ENCODE data around the gene SHISA6. TPM values are rescaled to one million over a fixed set of nuclear protein-coding genes. Genes with fewer than 3 reads are reported as not detected.

The SHISA6 gene
- polyA plus RNA-seq, 1 donor (not counting 4 experiments of a cell fraction or from before 2014, with no cell fraction given), result 2.2 TPM

DNA sequence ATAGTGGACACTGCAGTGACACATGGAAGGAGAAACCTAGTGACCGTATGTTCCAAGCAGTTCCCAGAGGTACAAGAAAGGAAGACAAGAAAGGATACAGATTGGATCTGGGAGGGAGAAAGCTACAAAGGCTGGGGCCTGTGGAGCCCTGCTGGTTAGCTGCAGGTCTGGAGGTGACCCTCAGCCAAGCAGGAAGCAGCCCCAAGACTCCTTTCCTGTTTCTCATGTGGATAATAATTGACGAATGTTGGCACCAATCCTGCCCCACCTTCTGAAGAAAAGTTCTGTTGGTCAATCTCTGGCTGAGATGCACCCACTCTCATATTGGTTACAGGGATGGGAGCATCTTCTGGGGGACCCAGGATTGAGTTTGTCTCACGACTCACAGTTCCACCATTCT, 99.8 kb downstream of the SHISA6 start:
- Histone ChIP-seq H3K4me1 (ENCODE audit: control insufficient read depth, extremely low read depth, insufficient read depth, low read length) (no peaks in the 10 kb centered on the region), H3K27ac (ENCODE audit: control insufficient read depth, insufficient read depth, low read length) (no peak overlapping the region), H3K4me3 (ENCODE audit: control insufficient read depth in 2 of 3, extremely low read depth in 1 of 3, insufficient read depth in 2 of 3, low read depth in 1 of 3, low read length in 3 of 3) (no peak overlapping the region), H4K20me1 (ENCODE audit: control insufficient read depth, extremely low read depth, insufficient read depth, low read length) (no peaks in the 10 kb centered on the region), H3K27me3 (ENCODE audit: control insufficient read depth, extremely low read depth, insufficient read depth, low read length) (no peaks in the 10 kb centered on the region), H3K9ac (ENCODE audit: control insufficient read depth, extremely low read depth, insufficient read depth, low read length) (no peak overlapping the region), H3K4me2 (ENCODE audit: control insufficient read depth, extremely low read depth, insufficient read depth, low read depth, low read length) (no peak overlapping the region), H3K36me3 (ENCODE audit: control insufficient read depth in 2 of 2, extremely low read depth in 1 of 2, insufficient read depth in 2 of 2, low read length in 2 of 2) (no peaks in the 10 kb centered on the region), H3K79me2 (ENCODE audit: control insufficient read depth, insufficient read depth, low read length) (no peaks in the 10 kb centered on the region), H2AFZ (ENCODE audit: control insufficient read depth, low read length) (no peak overlapping the region), H3K9me3 (ENCODE audit: control insufficient read depth, low read depth, low read length) (no peaks in the 10 kb centered on the region), H3K9me1 (ENCODE audit: control insufficient read depth, extremely low read depth, insufficient read depth, low read length) (no peaks in the 10 kb centered on the region)
- TF ChIP-seq, protein P1, sequence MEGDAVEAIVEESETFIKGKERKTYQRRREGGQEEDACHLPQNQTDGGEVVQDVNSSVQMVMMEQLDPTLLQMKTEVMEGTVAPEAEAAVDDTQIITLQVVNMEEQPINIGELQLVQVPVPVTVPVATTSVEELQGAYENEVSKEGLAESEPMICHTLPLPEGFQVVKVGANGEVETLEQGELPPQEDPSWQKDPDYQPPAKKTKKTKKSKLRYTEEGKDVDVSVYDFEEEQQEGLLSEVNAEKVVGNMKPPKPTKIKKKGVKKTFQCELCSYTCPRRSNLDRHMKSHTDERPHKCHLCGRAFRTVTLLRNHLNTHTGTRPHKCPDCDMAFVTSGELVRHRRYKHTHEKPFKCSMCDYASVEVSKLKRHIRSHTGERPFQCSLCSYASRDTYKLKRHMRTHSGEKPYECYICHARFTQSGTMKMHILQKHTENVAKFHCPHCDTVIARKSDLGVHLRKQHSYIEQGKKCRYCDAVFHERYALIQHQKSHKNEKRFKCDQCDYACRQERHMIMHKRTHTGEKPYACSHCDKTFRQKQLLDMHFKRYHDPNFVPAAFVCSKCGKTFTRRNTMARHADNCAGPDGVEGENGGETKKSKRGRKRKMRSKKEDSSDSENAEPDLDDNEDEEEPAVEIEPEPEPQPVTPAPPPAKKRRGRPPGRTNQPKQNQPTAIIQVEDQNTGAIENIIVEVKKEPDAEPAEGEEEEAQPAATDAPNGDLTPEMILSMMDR (optimal IDR thresholded peaks at IDR 0.05 in 1 of 3, IDR thresholded peaks at IDR 0.05 in 1 of 3, conservative IDR thresholded peaks at IDR 0.05 in 1 of 3; ENCODE audit: extremely low read depth in 1 of 3, insufficient read depth in 2 of 3, low read length in 3 of 3), result no peak
- TF ChIP-seq EZH2 (IDR thresholded peaks at IDR 0.05; ENCODE audit: low read length), result no peak
- dilution Hi-C loops (cut with MboI; ENCODE audit: extremely low pct_ligation_motif_present, low sequenced_read_pairs), result no loop called here
- FAIRE-seq (no peak), DNase-seq (ENCODE audit: low read depth, low spot score) (no peak)

DNA sequence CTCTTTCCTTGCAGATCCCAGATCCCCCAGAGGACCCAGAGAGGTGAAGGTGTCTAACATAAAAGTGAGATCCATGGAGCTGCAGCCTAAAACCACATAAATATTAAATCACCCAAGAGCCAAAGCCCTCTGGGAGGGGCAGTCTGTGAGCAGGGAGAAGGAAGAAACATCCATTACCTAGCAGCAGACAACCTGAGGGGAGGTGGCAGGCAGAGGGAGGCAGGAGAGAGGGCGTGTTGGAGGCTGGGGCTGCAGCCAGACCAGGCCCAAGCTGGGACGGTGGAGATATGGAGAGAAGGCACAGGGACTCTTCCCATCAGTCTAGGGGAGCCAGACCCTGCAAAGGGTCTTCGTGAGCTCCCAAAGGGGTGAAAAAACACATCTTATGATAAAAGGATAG, 101.1 kb downstream of the SHISA6 start:
- Histone ChIP-seq H3K27me3 (ENCODE audit: control insufficient read depth, extremely low read depth, insufficient read depth, low read length) (no peaks in the 10 kb centered on the region), H2AFZ (ENCODE audit: control insufficient read depth, low read length) (no peak overlapping the region), H3K4me1 (ENCODE audit: control insufficient read depth, extremely low read depth, insufficient read depth, low read length) (no peaks in the 10 kb centered on the region), H3K79me2 (ENCODE audit: control insufficient read depth, insufficient read depth, low read length) (no peaks in the 10 kb centered on the region), H4K20me1 (ENCODE audit: control insufficient read depth, extremely low read depth, insufficient read depth, low read length) (no peaks in the 10 kb centered on the region), H3K9ac (ENCODE audit: control insufficient read depth, extremely low read depth, insufficient read depth, low read length) (no peak overlapping the region), H3K27ac (ENCODE audit: control insufficient read depth, insufficient read depth, low read length) (no peak overlapping the region), H3K4me3 (ENCODE audit: control insufficient read depth in 2 of 3, extremely low read depth in 1 of 3, insufficient read depth in 2 of 3, low read depth in 1 of 3, low read length in 3 of 3) (no peak overlapping the region), H3K36me3 (ENCODE audit: control insufficient read depth in 2 of 2, extremely low read depth in 1 of 2, insufficient read depth in 2 of 2, low read length in 2 of 2) (no peaks in the 10 kb centered on the region), H3K9me1 (ENCODE audit: control insufficient read depth, extremely low read depth, insufficient read depth, low read length) (no peaks in the 10 kb centered on the region), H3K9me3 (ENCODE audit: control insufficient read depth, low read depth, low read length) (no peaks in the 10 kb centered on the region), H3K4me2 (ENCODE audit: control insufficient read depth, extremely low read depth, insufficient read depth, low read depth, low read length) (no peak overlapping the region)
- no peak for TF ChIP-seq EZH2 (IDR thresholded peaks at IDR 0.05; ENCODE audit: low read length)
- TF ChIP-seq, protein P1 (optimal IDR thresholded peaks at IDR 0.05 in 1 of 3, IDR thresholded peaks at IDR 0.05 in 1 of 3, conservative IDR thresholded peaks at IDR 0.05 in 1 of 3; ENCODE audit: extremely low read depth in 1 of 3, insufficient read depth in 2 of 3, low read length in 3 of 3), result no peak
- FAIRE-seq (no peak), DNase-seq (ENCODE audit: low read depth, low spot score) (no peak)
- dilution Hi-C loops (cut with MboI; ENCODE audit: extremely low pct_ligation_motif_present, low sequenced_read_pairs), result no loop called here
